ENCODE results near the gene GOLIM4.

The GOLIM4 gene

DNA sequence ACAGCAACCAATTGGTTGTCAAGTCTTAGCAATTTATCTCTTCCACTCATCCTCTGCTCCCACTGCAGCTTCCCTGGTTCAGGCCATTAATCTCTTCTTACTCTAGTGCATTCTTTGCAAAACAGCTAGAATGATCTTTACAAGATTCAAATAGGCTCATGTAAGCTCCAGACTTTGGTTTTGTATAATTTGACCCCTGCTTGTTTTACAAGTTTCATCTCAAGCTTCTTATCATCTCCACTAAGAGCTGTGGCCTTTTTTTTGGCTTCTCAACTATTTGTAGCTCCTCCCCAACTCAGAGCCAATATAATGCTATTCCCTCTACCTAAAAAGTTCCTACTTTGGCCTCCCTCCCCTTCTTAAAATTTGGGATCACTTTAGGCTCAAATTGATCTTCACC lies 121.8 kb downstream of the GOLIM4 start:
- DNase-seq (ENCODE audit: insufficient read length, low spot score) (no peak), FAIRE-seq (no peak)
- TF ChIP-seq, protein P1, sequence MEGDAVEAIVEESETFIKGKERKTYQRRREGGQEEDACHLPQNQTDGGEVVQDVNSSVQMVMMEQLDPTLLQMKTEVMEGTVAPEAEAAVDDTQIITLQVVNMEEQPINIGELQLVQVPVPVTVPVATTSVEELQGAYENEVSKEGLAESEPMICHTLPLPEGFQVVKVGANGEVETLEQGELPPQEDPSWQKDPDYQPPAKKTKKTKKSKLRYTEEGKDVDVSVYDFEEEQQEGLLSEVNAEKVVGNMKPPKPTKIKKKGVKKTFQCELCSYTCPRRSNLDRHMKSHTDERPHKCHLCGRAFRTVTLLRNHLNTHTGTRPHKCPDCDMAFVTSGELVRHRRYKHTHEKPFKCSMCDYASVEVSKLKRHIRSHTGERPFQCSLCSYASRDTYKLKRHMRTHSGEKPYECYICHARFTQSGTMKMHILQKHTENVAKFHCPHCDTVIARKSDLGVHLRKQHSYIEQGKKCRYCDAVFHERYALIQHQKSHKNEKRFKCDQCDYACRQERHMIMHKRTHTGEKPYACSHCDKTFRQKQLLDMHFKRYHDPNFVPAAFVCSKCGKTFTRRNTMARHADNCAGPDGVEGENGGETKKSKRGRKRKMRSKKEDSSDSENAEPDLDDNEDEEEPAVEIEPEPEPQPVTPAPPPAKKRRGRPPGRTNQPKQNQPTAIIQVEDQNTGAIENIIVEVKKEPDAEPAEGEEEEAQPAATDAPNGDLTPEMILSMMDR (IDR thresholded peaks at IDR 0.05; ENCODE audit: insufficient read depth, missing control alignments) = no peak

DNA sequence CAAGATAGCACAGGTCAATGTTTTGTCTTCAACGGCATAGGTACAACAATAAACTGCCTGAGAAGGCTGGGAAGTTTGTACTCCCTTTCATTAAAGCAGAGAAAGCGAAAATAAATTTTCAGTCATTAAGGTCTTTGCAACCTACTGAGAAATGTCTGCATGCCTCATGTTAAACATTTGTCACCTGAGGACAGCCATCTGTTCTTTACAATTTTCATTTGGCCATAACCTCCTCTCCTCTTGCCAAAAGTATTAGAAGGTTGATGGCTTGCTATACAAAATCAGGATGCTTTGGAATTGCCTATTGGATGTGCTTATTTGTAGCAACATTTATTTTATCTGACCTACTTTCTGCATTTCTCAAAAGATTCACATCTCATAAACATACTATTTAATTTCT lies 122.7 kb downstream of the GOLIM4 start:
- no peak for DNase-seq (ENCODE audit: insufficient read length, low spot score)
- TF ChIP-seq, protein P1 (IDR thresholded peaks at IDR 0.05; ENCODE audit: insufficient read depth, missing control alignments) = no peak
- FAIRE-seq = no peak

DNA sequence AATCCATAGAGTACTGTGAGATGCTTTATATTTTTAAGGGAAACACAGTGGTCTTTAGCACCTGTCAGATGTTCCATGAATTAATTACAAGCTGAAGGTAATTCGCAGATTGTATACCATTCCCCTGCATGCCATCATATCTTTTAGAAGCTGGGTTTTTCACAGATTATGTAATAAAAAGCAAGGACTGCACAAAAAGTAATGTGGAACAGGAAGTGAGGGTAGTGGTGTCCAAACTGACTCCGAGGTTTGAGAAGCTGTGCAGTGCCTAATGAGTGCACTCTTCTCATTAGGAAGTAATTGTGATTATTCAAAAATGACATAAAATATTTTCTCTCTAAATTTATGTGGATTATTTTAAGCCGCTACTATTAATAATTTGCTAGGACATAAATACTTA lies 123.2 kb downstream of the GOLIM4 start:
- DNase-seq (ENCODE audit: insufficient read length, low spot score) = no peak
- no peak for FAIRE-seq

DNA sequence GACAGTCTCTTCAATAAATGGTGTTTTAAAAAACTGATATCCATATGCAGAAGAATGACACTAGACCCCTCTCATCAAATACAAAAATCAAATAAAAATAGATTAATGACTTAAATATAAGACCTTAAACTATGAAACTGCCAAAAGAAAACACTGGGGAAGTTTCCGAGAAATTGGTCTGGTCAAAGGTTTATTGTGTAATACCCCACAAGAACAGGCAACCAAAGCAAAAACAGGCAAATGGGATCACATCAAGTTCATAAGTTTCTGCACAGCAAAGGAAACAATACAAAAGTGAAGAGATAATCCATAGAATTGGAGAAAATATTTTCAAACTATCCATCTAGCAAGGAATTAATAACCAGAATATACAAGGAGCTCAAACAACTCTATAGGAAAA lies 126.2 kb downstream of the GOLIM4 start:
- DNase-seq (ENCODE audit: insufficient read length, low spot score) = no peak
- TF ChIP-seq, protein P1 (IDR thresholded peaks at IDR 0.05; ENCODE audit: insufficient read depth, missing control alignments) = no peak
- no peak for FAIRE-seq

More for the DNA sequence above, 123.2 kb downstream of the GOLIM4 start:
- TF ChIP-seq, protein P1 (IDR thresholded peaks at IDR 0.05; ENCODE audit: insufficient read depth, missing control alignments) = no peak

DNA sequence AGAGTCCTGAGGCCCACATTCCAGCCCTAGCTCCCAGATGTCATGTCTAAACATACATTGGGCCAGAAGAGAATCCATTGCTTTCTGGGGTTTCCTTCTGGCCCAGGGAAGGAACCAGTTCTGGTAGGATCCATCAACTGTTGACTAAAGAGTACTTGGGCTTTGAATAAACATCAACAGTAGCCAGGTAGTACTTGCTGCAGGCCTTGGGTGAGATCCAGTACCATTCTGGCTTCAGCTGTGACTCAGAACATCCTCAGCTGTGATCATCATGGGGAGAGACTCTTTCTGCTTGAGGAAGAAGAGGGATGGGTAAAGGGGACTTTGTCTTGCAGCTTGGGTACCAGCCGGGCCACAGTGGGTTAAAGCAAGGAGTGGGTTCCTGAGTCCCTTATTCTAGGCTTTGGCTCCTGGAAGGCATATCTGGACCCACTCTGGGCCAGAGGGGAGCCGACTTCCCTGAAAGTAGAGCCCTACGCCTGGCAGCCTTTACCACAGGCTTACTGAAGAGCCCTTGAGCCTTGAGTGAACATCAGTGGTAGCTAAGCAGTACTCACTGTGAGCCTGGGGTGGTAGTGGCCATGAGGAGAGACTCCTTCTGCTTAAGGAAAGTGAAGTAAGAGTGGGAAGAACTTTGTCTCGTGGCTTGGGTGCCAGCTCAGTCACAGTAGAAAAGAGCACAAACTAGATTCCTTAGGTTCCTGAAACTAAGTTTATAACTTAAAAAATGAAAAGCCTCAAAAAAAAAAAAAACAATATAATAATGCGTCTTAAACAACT lies 128.3 kb downstream of the GOLIM4 start:
- TF ChIP-seq, protein P1 (IDR thresholded peaks at IDR 0.05; ENCODE audit: insufficient read depth, missing control alignments) = no peak
- DNase-seq (ENCODE audit: insufficient read length, low spot score) (no peak), FAIRE-seq (no peak)

Measured in D721Med (cell line).